ENCODE measurements around the gene KLHL13. TPM values are rescaled to one million over a fixed set of nuclear protein-coding genes. Genes with fewer than 3 reads are reported as not detected.

Gene KLHL13
- total RNA-seq, 1 experiment from 2014 or later: 0.89 TPM

DNA sequence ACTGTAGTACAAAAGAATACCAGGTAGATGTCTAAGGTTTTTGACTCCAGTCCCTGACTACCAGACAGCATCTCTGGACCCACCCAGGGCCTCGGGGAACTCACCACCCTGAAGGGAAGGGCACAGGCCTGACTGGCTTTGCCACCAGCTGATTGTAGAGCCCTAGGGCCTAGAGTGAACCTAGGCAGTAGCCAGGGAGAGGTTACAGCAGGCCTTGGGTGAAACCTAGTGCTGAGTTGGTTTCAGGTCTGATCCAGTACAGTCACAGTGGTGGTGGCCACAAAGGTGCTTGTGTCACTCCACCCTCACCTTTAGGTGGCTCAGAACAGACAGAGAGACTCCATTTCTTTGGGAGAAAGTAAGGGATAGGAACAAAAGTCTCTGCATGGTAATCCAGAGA, 244.8 kb downstream of the KLHL13 start:
- no peak for DNase-seq (ENCODE audit: low spot score)

DNA sequence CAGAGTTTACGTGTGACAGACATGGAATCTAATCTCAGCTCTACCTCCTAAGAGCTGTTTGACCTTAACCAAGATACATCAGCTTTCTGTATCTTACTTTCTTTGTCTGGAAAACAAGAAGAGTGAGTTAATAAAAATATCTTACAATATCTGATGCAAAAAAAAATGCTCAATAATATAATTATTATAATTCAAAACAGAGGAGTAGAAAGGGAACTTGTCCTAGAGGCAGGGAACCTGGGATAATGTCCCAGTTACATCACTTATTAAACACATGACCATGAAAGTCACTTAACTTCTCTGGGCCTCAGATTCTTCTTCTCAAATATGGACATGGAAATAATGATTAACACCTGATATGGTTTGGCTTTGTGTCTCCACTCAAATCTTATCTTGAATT, 256.1 kb downstream of the KLHL13 start:
- DNase-seq (ENCODE audit: low spot score): no peak

DNA sequence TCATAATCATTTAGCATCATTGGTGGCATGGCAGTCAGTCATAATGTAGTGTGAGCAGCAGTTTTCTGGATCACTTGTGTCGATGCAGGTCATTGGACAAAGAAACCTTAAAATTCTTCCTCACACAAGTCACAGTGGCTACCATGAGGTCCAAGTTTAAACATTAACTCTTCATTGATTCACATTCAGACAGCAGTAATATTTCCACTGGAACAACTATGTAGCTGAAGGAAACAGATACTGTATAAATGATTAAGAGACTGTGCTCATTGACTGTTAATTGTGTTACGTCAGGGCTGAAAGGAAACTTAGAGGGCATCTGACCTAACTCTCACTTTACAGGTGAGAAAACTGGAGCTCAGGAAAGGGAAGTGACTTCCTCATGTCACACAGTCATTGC, 261.8 kb downstream of the KLHL13 start:
- DNase-seq (ENCODE audit: low spot score): no peak

DNA sequence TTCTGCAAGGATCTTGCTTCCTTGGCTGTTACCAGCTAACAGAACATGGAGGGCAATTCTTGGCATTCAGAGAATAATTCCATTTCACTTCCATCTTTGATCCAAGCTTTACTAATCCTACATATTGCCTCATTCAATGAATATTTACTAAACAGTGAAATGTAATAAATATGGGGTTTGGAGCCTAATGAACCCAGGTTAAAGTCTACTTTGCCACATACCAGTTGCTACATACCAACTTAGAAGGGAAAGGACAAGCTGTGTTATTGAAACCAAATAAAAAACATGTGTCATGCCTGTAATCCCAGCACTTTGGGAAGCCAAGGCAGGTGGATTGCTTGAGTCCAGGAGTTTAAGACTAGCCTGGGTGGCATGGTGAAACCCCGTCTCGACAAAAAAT, 265.6 kb downstream of the KLHL13 start:
- DNase-seq (ENCODE audit: low spot score): no peak

Small RNA genes lying within 50 kb of the gene (small RNA-seq; reads per million reads assigned to genes)
- not detected for gene RF00019
- gene TUBB4BP3: not detected

Other genes with a start within 250 kb of the KLHL13 start
- gene WDR44, start 229.3 kb upstream of the KLHL13 start, total RNA-seq (2014; rRNA removed; shearing (Covaris generic)): 6.3 and 6.6 TPM in 2 replicates